HG02885 (cell line): Measurements from ENCODE around the gene PRRT1B.

ENCODE experiments used
- ATAC-seq: cut with Tn5 transposase; IDR thresholded peaks from one replicate; pipeline ENCODE4 v1.9.1; 2021; ENCODE audit warnings: mild to moderate bottlenecking; ENCODE audit not compliant: unreplicated experiment, poor library complexity

Gene PRRT1B

GRCh38 chr9:131577005-131578000, 32.0 kb downstream of the PRRT1B start:
- ATAC-seq = no peak

DNA sequence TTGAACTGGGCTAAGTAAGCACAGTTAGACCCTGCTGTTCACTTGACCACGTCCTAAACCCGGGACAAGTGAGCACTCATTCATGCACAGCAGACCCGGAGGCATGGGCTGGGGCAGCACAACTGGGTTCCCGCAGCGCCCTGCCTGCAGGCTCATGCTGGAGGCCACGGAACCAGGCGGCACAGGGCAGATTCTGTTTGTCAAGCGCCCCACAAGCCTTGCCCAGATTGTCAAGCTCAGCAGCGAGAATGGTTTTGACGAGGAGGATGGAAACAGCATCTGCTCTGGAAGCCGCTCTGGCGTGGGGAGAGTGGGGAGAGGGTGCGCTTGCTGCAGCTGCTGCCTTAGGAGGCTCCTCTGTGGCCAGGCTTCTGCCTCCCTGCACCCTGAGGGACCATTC, 32.7 kb downstream of the PRRT1B start:
- ATAC-seq = no peak

GRCh38 chr9:131578731-131579504, 33.6 kb downstream of the PRRT1B start:
- no peak for ATAC-seq

- ATAC-seq = no peak
Measured at GRCh38 chr9:131579789-131580211, 34.5 kb downstream of the PRRT1B start.

GRCh38 chr9:131580358-131580757, 35.0 kb downstream of the PRRT1B start:
- no peak for ATAC-seq

DNA sequence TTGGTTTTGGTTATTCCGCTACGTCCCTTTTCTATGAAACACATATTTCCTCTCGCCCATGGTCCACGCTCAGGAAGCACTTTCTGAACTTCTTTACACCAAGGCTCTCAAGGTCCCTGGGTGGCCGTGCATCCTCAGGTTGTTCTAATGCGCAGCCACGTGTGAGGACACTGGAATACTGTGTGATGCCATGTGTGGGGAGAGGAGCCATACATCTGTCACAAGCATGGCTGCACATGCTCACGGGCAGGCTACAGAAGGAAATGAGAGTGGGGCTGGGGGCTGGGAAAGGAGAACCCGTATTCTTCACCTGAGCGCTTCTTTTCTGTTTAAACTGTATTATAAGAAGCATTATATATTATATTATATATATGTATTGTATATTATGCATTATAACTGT, 36.7 kb downstream of the PRRT1B start:
- no peak for ATAC-seq

- no peak for ATAC-seq
Measured at GRCh38 chr9:131582466-131583336, 37.4 kb downstream of the PRRT1B start.

- no peak for ATAC-seq
Measured at GRCh38 chr9:131583337-131583645, 38.0 kb downstream of the PRRT1B start.

DNA sequence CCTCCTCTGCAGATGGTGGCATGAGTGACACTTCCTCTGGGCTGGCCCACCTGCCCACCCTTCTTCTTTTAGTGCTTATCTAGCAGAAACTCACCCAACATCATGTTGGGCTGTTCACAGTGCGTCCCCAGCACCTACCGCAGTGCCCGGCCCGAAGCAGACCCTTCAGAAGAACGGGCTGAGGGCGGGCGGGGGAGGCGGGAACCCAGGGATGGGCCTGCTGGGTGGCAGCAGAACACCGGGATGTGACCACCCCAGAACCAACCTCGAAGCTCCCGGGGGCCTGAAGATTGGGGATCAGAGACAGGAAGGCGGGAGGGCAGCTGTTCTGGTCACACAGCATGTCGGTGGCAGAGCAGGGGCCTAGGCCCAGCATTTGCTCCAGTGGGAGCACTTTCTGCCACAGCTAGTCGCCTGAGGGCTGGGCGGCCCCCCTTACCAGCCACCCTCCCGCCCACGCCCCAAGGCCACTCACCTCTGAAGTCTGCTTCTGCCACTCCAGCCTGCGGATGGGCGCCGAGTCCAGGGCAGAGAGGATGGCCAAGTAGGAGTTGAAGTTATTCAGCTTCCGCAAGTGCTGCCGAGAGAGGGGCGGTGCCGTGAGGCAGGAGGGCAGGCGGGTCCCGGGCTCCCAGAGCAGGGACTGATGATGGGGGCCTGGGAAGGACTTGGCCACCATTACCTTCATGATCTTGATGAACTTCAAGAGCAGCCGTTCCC, 38.7 kb downstream of the PRRT1B start:
- no peak for ATAC-seq

DNA sequence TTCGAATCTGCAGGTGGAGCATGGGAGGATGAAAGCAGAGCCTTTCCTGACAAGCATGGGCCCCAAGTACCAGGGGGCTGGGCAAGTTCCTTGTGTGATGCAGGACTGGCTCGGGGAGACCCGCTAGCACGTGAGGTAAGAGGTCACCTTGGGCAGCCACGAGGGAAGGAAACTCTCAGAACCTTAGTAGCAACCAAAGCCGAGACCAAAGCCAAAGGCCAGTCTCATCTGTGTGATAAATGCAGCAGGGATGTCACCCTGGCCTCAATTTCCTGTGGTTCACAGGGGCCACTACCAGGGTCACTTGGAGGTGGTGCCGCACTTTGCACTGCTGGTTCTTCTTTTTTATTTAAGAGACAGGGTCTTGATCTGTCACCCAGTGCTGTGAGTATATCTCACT, 39.5 kb downstream of the PRRT1B start:
- no peak for ATAC-seq

DNA sequence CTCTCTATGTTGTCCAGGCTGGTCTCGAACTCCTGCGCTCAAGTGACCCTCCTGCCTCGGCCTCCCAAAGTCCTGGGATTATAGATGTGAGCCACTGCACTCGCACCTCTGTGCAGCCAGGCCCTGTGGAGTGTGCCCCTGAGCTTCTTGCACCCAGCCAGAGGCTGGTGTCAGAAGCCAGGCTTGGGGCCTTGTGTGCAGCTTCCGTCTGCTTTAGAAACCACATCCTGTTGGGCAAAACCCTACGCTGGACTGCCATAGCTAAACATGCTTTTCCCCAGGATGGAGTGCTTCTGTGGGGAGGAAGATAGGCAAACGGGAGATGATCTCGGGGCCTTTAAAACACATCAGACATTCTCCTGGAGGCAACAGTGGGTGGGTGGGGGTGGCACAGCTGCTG, 40.1 kb downstream of the PRRT1B start:
- ATAC-seq = no peak

DNA sequence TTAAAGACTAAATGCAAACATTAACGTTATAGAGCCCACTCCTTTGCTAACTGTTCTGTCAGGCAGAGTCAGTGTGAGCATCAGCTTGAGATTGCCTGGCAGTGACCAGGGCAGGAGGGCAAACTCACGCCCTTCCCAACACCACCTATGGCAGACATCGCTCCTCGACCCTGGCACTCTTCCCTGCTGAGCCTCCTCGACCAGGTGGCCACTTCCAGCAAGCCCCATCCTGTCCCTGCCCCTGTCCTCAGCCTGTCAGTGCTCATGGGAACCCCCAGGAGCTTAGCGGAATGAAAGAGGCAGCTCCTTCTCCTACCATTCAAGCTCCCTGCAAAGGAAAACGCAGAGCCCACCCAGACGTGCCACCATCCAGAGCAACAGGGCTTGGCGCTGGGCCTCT, 42.0 kb downstream of the PRRT1B start:
- ATAC-seq = no peak

DNA sequence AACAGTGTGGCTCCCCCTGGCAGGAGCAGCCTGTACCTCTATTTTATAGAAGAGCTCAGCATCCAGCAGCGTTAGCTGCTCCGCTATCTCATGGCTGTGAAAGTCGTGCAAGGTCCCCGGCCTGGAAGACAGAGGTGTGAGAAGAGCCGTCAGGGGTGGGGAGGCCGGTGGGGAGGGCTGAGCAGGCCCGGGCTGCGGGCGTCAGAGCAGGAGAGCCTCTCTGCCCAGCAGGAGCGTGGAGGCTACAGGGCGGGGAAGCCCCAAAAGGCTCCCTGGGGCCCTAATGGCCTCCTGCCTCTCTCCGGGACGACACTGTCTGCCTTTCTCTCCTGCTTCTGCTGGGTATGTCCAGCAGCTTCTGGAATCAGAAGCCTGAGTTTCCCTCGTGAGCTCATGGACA, 42.6 kb downstream of the PRRT1B start:
- no peak for ATAC-seq

DNA sequence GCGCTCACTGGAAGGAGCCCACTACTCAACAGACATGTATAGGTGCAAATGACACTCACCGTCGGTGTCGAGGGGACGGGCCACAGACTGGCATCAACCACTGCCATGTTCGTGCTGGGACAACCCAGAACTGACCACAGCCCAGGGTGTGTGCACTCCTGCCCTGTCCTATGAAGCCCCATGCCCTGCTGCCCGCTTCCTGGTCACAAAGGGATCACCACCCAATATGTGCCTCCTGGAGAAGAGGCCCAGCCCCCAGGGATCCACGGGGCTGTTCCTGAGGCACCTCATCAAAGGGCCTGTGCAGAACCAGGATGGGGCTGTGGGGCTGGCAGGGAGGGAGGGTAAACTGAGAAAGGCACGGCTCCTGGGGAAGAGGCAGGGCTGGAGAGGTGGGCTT, 43.1 kb downstream of the PRRT1B start:
- no peak for ATAC-seq

- no peak for ATAC-seq
Measured at GRCh38 chr9:131589124-131589711, 43.9 kb downstream of the PRRT1B start.

DNA sequence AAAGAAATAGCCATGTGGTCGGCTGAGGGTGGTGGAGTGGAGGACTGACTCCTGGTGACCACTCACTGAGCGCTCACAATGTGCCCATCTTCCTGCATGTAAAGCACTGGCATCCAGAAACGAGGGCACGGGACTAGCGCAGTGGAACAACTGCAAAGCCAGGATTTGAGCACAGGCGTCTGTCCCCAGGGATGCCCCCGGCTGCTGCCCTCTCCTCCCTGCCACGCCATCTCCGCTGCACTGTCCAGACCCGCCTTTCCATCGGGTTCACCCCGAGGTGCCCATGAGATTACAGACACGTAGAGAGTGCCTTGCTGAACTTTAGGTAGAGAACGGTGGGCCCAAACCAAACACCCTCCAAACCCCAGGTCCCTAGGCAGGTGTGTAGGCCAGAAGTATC, 44.7 kb downstream of the PRRT1B start:
- ATAC-seq = no peak

- ATAC-seq = no peak
Measured at GRCh38 chr9:131590449-131590848, 45.1 kb downstream of the PRRT1B start.

- ATAC-seq = no peak
Measured at GRCh38 chr9:131590907-131591844, 45.9 kb downstream of the PRRT1B start.

DNA sequence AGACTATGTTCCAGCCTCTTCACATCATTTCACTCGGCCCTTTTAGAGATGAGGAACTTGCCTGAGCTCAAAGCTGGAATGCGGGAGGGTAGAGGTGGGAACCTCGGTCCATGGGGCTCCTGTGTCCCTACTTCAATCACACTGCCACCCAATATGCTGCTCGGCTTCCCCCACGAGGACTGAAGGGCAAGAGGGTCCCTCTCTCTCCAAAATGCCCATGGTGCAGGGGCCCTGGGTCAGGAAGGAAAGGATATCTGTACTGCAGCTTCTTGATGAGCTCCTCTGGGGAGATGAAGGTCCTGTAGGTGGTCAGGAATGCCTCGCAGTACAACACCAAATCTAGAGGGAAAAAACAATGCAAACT, 46.5 kb downstream of the PRRT1B start:
- no peak for ATAC-seq
